Neural cell (in vitro differentiated cells): ENCODE results near the gene FGGY. TPM values are rescaled to one million over a fixed set of nuclear protein-coding genes. Genes with fewer than 3 reads are reported as not detected.

Experiments used
- H2AFZ ChIP-seq: fragments of 200-600, 300-800 bp; sonication (generic), shearing (Covaris generic); 2 replicates; pipeline ENCODE4 v1.6.0; 2014; ENCODE audit warnings: low read depth, mild to moderate bottlenecking, antibody characterized with exemption, low read length, moderate library complexity
- H3F3A ChIP-seq: fragments of 200-600 bp; shearing (Covaris generic); 2 replicates; pipeline ENCODE4 v1.6.1; 2016; ENCODE audit warnings: mild to moderate bottlenecking, moderate library complexity, mixed read lengths, antibody characterized with exemption, low read length; ENCODE audit not compliant: insufficient read depth, poor library complexity, severe bottlenecking
- H3K27ac ChIP-seq: fragments of 200-600, 300-800 bp; sonication (generic), shearing (Covaris generic); 2 replicates; pipeline ENCODE4 v1.5.1; 2014; ENCODE audit warnings: mild to moderate bottlenecking, low read length, moderate library complexity
- H3K27me3 ChIP-seq: fragments of 300-800, 200-600 bp; sonication (generic), shearing (Covaris generic); 2 replicates; pipeline ENCODE4 v1.6.0; 2014; ENCODE audit warnings: mild to moderate bottlenecking, low read depth, low read length, moderate library complexity; ENCODE audit not compliant: insufficient read depth
- H3K36me3 ChIP-seq: fragments of 300-800, 200-600 bp; sonication (generic), shearing (Covaris generic); 2 replicates; pipeline ENCODE4 v1.5.1; 2014; ENCODE audit warnings: mild to moderate bottlenecking, antibody characterized with exemption, low read length, moderate library complexity; ENCODE audit not compliant: insufficient read depth
- H3K4me2 ChIP-seq: fragments of 300-800, 200-600 bp; sonication (generic), shearing (Covaris generic); 2 replicates; pipeline ENCODE4 v1.6.0; 2014; ENCODE audit warnings: mild to moderate bottlenecking, low read length
- H3K4me3 ChIP-seq: fragments of 300-800, 200-600 bp; sonication (generic), shearing (Covaris generic); 2 replicates; pipeline ENCODE4 v1.5.1; 2014; ENCODE audit warnings: mild to moderate bottlenecking, low read length, moderate library complexity
- H3K79me2 ChIP-seq: fragments of 200-600 bp; shearing (Covaris generic); replicated peaks from 2 replicates; pipeline ENCODE4 v1.6.0; 2014; ENCODE audit warnings: mild to moderate bottlenecking, low read length, moderate library complexity; ENCODE audit not compliant: insufficient read depth
- H3K9ac ChIP-seq: fragments of 300-800, 200-600 bp; sonication (generic), shearing (Covaris generic); 2 replicates; pipeline ENCODE4 v1.6.1; 2016; ENCODE audit warnings: mild to moderate bottlenecking, low read length, mixed read lengths
- H3K9me2 ChIP-seq: fragments of 200-600 bp; shearing (Covaris generic); 2 replicates; pipeline ENCODE4 v1.6.1; 2016; ENCODE audit warnings: mild to moderate bottlenecking, low read length, mixed read lengths; ENCODE audit not compliant: insufficient read depth
- H3K9me3 ChIP-seq: fragments of 200-600, 300-800 bp; sonication (generic), shearing (Covaris generic); 2 replicates; pipeline ENCODE4 v1.6.1; 2016; ENCODE audit warnings: mild to moderate bottlenecking, mixed run types, low read length, moderate library complexity, mixed read lengths
- H4K20me1 ChIP-seq: fragments of 200-600 bp; shearing (Covaris generic); 2 replicates; pipeline ENCODE4 v1.6.1; 2016; ENCODE audit warnings: mild to moderate bottlenecking, mixed run types; ENCODE audit not compliant: insufficient read depth
- EP300 ChIP-seq: fragments of 450-650 bp; conservative IDR thresholded peaks from 2 replicates; pipeline ENCODE4 v1.6.1; 2014; ENCODE audit warnings: antibody characterized with exemption, mild to moderate bottlenecking, moderate library complexity; ENCODE audit not compliant: poor library complexity, severe bottlenecking
- EZH2 ChIP-seq: fragments of 200-600, 300-800 bp; shearing (Covaris generic), sonication (generic); IDR thresholded peaks from 2 replicates; pipeline ENCODE4 v1.6.1; 2014; ENCODE audit warnings: antibody characterized with exemption, low read length, borderline replicate concordance, mild to moderate bottlenecking; ENCODE audit not compliant: insufficient read depth, poor library complexity, severe bottlenecking
- MXI1 ChIP-seq: fragments of 450-650 bp; conservative IDR thresholded peaks from 2 replicates; pipeline ENCODE4 v1.6.1; 2014; ENCODE audit warnings: antibody characterized with exemption, mild to moderate bottlenecking; ENCODE audit not compliant: poor library complexity, severe bottlenecking
- POLR2AphosphoS5 ChIP-seq: IDR thresholded peaks from 2 replicates; pipeline ENCODE4 v1.6.1; 2012
- RAD21 ChIP-seq: fragments of 450-650 bp; conservative IDR thresholded peaks from 2 replicates; pipeline ENCODE4 v1.6.1; 2014; ENCODE audit warnings: antibody characterized with exemption, mild to moderate bottlenecking, moderate library complexity
- SMC3 ChIP-seq: fragments of 450-650 bp; conservative IDR thresholded peaks from 2 replicates; pipeline ENCODE4 v1.6.1; 2014; ENCODE audit warnings: antibody characterized with exemption, mild to moderate bottlenecking, moderate library complexity; ENCODE audit not compliant: poor library complexity
- polyA plus RNA-seq: library from polyadenylated mRNA; depleted of rRNA; stranded (reverse); fragments of >200 nt; gene quantifications from 2 replicates; pipeline ENCODE4 v1.2.3, GENCODE V29; 2014
- TF ChIP-seq, protein P1 (sequence below): fragments of 450-650 bp; IDR thresholded peaks from 2 replicates; pipeline ENCODE4 v1.5.1; 2014; ENCODE audit warnings: antibody characterized with exemption, mild to moderate bottlenecking, moderate library complexity; ENCODE audit not compliant: poor library complexity, severe bottlenecking

FGGY gene
- polyA plus RNA-seq, 1 donor from 2014 or later, result 7.4 TPM

DNA sequence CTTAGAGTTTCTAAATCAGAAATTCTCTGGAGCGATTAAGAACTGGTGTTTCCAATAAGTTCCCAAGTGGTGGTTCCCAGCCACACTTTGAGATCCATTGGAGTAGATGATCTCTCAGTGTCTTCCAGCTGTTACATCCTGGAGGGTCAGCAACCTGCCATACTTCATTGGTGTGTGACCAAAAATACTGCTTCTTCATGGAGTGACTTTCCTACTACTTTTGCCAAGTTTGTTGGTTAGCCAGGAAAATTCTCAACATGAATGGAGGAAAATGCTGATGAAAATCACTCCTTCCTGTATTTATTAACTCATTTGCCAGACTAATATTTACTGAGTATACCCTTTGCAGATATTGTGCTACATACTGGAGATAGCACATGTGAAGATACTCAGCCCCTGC, 186.1 kb downstream of the FGGY start:
- Histone ChIP-seq H4K20me1 (no peaks in the 10 kb centered on the region), H3K27me3 (no peaks in the 10 kb centered on the region), H3K27ac (no peak overlapping the region), H3K79me2 (no peaks in the 10 kb centered on the region), H2AFZ (no peak overlapping the region), H3K9me3 (no peaks in the 10 kb centered on the region), H3K9me2 (no peaks in the 10 kb centered on the region), H3K9ac (no peak overlapping the region), H3F3A (no peaks in the 10 kb centered on the region), H3K4me2 (no peak overlapping the region), H3K36me3 (no peaks in the 10 kb centered on the region), H3K4me3 (no peak overlapping the region)
- TF ChIP-seq RAD21 (no peak), EZH2 (no peak)

DNA sequence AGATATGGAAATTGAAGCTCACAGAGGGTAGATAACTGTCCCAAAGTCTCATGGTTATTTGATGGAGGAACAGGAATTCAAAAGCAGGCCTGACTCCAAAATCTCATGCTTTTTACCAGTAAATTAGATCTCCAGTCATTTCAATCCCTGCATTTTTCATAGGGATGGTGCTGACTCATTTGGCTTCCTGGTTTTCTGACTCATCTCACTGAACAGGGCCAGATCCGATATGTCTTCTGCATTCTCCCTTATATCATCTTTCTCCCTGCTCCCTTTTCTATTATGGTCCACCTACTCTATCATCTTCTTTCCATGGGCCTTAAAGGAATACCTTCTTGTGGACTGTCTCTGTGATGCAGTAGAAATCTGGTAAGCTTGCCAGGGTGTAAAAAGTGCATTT, 187.2 kb downstream of the FGGY start:
- no peak overlapping the region for H3K9ac ChIP-seq
- H2AFZ ChIP-seq, result no peak overlapping the region
- TF ChIP-seq EZH2 (no peak), SMC3 (no peak), EP300 (no peak), RAD21 (no peak), POLR2AphosphoS5 (no peak)
- TF ChIP-seq, protein P1, sequence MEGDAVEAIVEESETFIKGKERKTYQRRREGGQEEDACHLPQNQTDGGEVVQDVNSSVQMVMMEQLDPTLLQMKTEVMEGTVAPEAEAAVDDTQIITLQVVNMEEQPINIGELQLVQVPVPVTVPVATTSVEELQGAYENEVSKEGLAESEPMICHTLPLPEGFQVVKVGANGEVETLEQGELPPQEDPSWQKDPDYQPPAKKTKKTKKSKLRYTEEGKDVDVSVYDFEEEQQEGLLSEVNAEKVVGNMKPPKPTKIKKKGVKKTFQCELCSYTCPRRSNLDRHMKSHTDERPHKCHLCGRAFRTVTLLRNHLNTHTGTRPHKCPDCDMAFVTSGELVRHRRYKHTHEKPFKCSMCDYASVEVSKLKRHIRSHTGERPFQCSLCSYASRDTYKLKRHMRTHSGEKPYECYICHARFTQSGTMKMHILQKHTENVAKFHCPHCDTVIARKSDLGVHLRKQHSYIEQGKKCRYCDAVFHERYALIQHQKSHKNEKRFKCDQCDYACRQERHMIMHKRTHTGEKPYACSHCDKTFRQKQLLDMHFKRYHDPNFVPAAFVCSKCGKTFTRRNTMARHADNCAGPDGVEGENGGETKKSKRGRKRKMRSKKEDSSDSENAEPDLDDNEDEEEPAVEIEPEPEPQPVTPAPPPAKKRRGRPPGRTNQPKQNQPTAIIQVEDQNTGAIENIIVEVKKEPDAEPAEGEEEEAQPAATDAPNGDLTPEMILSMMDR, result no peak
- H3K9me3 ChIP-seq, result no peaks in the 10 kb centered on the region
- H3K36me3 ChIP-seq, result no peaks in the 10 kb centered on the region
- no peak overlapping the region for H3K27ac ChIP-seq
- H4K20me1 ChIP-seq, result no peaks in the 10 kb centered on the region
- H3F3A ChIP-seq, result no peaks in the 10 kb centered on the region
- no peaks in the 10 kb centered on the region for H3K27me3 ChIP-seq
- H3K4me3 ChIP-seq, result no peak overlapping the region
- H3K9me2 ChIP-seq, result no peaks in the 10 kb centered on the region
- no peaks in the 10 kb centered on the region for H3K79me2 ChIP-seq
- no peak overlapping the region for H3K4me2 ChIP-seq

DNA sequence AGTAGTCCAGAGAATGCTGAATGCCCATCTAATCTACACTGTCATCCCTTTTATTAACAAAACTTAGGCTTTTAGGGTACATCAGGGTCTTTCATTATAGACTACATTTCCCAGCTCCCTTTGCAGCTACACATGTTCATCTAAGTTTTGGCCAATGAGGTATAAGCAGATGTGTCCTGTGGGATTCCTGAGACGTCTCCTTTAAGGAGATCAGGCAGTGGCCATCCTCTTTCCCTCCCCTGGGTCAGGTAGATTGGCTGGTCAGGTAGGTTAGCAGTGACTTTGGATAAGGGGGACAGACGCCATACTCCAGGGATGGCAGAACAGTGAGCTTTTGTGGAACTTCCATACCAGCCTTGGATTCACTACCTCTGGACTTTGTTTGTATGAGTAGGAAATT, 188.3 kb downstream of the FGGY start:
- no peak overlapping the region for H2AFZ ChIP-seq
- H3F3A ChIP-seq, result no peaks in the 10 kb centered on the region
- no peak overlapping the region for H3K4me2 ChIP-seq
- no peaks in the 10 kb centered on the region for H3K9me2 ChIP-seq
- H3K9ac ChIP-seq, result no peak overlapping the region
- no peak overlapping the region for H3K4me3 ChIP-seq
- H3K27me3 ChIP-seq, result no peaks in the 10 kb centered on the region
- no peaks in the 10 kb centered on the region for H3K36me3 ChIP-seq
- no peaks in the 10 kb centered on the region for H3K9me3 ChIP-seq
- TF ChIP-seq POLR2AphosphoS5 (no peak), MXI1 (no peak)
- H3K79me2 ChIP-seq, result no peaks in the 10 kb centered on the region
- no peaks in the 10 kb centered on the region for H4K20me1 ChIP-seq
- H3K27ac ChIP-seq, result no peak overlapping the region

DNA sequence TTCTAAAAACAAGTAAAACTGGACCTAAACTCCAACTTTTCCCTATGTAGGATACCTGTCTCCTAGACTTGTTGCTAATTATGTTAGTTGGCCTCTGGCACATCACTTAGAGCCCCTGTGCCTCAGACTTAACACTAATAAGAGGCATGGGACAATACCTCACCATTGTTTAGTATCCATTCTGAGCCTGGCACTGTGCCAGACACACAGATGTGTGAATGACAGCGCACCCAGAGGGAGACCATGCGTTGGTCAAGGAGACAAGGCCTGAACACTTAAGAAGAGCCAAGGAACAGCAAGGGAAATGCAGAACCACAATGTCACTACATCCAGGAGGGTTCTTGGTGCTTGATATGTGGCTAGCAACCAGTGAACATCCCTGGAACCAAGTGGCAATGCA, 189.1 kb downstream of the FGGY start:
- no peaks in the 10 kb centered on the region for H4K20me1 ChIP-seq
- no peaks in the 10 kb centered on the region for H3K9me3 ChIP-seq
- H3K27ac ChIP-seq, result no peak overlapping the region
- H3K79me2 ChIP-seq, result no peaks in the 10 kb centered on the region
- no peak for TF ChIP-seq EP300
- TF ChIP-seq SMC3, result no peak
- no peak for TF ChIP-seq MXI1
- H2AFZ ChIP-seq, result no peak overlapping the region
- no peak overlapping the region for H3K4me3 ChIP-seq
- no peak overlapping the region for H3K4me2 ChIP-seq
- no peaks in the 10 kb centered on the region for H3K9me2 ChIP-seq
- no peaks in the 10 kb centered on the region for H3K27me3 ChIP-seq
- H3F3A ChIP-seq, result no peaks in the 10 kb centered on the region
- H3K36me3 ChIP-seq, result no peaks in the 10 kb centered on the region
- no peak overlapping the region for H3K9ac ChIP-seq
